ENCODE data around the gene ANKRD55. TPM values are rescaled to one million over a fixed set of nuclear protein-coding genes. Genes with fewer than 3 reads are reported as not detected.

ANKRD55 gene
- total and polyA plus RNA-seq, 2 of the 8 experiments (the other 6 are each of a cell fraction or from before 2014, with no cell fraction given), result not detected

GRCh38 chr5:56169281-56169680, 63.8 kb downstream of the ANKRD55 start (continued):
- TF ChIP-seq, protein P1, sequence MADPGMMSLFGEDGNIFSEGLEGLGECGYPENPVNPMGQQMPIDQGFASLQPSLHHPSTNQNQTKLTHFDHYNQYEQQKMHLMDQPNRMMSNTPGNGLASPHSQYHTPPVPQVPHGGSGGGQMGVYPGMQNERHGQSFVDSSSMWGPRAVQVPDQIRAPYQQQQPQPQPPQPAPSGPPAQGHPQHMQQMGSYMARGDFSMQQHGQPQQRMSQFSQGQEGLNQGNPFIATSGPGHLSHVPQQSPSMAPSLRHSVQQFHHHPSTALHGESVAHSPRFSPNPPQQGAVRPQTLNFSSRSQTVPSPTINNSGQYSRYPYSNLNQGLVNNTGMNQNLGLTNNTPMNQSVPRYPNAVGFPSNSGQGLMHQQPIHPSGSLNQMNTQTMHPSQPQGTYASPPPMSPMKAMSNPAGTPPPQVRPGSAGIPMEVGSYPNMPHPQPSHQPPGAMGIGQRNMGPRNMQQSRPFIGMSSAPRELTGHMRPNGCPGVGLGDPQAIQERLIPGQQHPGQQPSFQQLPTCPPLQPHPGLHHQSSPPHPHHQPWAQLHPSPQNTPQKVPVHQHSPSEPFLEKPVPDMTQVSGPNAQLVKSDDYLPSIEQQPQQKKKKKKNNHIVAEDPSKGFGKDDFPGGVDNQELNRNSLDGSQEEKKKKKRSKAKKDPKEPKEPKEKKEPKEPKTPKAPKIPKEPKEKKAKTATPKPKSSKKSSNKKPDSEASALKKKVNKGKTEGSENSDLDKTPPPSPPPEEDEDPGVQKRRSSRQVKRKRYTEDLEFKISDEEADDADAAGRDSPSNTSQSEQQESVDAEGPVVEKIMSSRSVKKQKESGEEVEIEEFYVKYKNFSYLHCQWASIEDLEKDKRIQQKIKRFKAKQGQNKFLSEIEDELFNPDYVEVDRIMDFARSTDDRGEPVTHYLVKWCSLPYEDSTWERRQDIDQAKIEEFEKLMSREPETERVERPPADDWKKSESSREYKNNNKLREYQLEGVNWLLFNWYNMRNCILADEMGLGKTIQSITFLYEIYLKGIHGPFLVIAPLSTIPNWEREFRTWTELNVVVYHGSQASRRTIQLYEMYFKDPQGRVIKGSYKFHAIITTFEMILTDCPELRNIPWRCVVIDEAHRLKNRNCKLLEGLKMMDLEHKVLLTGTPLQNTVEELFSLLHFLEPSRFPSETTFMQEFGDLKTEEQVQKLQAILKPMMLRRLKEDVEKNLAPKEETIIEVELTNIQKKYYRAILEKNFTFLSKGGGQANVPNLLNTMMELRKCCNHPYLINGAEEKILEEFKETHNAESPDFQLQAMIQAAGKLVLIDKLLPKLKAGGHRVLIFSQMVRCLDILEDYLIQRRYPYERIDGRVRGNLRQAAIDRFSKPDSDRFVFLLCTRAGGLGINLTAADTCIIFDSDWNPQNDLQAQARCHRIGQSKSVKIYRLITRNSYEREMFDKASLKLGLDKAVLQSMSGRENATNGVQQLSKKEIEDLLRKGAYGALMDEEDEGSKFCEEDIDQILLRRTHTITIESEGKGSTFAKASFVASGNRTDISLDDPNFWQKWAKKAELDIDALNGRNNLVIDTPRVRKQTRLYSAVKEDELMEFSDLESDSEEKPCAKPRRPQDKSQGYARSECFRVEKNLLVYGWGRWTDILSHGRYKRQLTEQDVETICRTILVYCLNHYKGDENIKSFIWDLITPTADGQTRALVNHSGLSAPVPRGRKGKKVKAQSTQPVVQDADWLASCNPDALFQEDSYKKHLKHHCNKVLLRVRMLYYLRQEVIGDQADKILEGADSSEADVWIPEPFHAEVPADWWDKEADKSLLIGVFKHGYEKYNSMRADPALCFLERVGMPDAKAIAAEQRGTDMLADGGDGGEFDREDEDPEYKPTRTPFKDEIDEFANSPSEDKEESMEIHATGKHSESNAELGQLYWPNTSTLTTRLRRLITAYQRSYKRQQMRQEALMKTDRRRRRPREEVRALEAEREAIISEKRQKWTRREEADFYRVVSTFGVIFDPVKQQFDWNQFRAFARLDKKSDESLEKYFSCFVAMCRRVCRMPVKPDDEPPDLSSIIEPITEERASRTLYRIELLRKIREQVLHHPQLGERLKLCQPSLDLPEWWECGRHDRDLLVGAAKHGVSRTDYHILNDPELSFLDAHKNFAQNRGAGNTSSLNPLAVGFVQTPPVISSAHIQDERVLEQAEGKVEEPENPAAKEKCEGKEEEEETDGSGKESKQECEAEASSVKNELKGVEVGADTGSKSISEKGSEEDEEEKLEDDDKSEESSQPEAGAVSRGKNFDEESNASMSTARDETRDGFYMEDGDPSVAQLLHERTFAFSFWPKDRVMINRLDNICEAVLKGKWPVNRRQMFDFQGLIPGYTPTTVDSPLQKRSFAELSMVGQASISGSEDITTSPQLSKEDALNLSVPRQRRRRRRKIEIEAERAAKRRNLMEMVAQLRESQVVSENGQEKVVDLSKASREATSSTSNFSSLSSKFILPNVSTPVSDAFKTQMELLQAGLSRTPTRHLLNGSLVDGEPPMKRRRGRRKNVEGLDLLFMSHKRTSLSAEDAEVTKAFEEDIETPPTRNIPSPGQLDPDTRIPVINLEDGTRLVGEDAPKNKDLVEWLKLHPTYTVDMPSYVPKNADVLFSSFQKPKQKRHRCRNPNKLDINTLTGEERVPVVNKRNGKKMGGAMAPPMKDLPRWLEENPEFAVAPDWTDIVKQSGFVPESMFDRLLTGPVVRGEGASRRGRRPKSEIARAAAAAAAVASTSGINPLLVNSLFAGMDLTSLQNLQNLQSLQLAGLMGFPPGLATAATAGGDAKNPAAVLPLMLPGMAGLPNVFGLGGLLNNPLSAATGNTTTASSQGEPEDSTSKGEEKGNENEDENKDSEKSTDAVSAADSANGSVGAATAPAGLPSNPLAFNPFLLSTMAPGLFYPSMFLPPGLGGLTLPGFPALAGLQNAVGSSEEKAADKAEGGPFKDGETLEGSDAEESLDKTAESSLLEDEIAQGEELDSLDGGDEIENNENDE (IDR thresholded peaks at IDR 0.05; ENCODE audit: insufficient replicate concordance, low read length), result no peak
- TF ChIP-seq CEBPB (IDR thresholded peaks at IDR 0.05; ENCODE audit: low read depth, low read length), result no peak
- TF ChIP-seq SRF (IDR thresholded peaks at IDR 0.05; ENCODE audit: low read depth, low read length), result no peak
- TF ChIP-seq SIRT6 (IDR thresholded peaks at IDR 0.05; ENCODE audit: low read length), result no peak
- TF ChIP-seq SP4 (IDR thresholded peaks at IDR 0.05; ENCODE audit: low read length), result no peak
- TF ChIP-seq EZH2 (IDR thresholded peaks at IDR 0.05; ENCODE audit: low read depth, low read length, severe bottlenecking), result no peak
- no peak for TF ChIP-seq CTBP2 (IDR thresholded peaks at IDR 0.05; ENCODE audit: borderline replicate concordance, insufficient read depth, insufficient read length, low read length)
- no peak for TF ChIP-seq BCL11A (IDR thresholded peaks at IDR 0.05; ENCODE audit: low read depth in 2 of 2, low read length in 2 of 2)
- TF ChIP-seq CBX8 (IDR thresholded peaks at IDR 0.05; ENCODE audit: borderline replicate concordance, low read depth, low read length), result no peak
- no peak for TF ChIP-seq ASH2L (IDR thresholded peaks at IDR 0.05; ENCODE audit: low read length)
- TF ChIP-seq BRCA1 (IDR thresholded peaks at IDR 0.05; ENCODE audit: low read depth, low read length), result no peak
- TF ChIP-seq TAF1 (IDR thresholded peaks at IDR 0.05; ENCODE audit: low read depth, low read length), result no peak
